Neural cell (in vitro differentiated cells): ENCODE data around the gene EPN1.
A peak's percentile ranks its signal among the peaks of the same experiment; 100 is the strongest.

Experiments
- CTCF ChIP-seq: fragments of 450-650 bp; IDR thresholded peaks from 2 replicates; pipeline ENCODE4 v1.5.1; 2014; ENCODE audit warnings: antibody characterized with exemption, mild to moderate bottlenecking, moderate library complexity; ENCODE audit not compliant: poor library complexity, severe bottlenecking
- EP300 ChIP-seq: fragments of 450-650 bp; conservative IDR thresholded peaks from 2 replicates; pipeline ENCODE4 v1.6.1; 2014; ENCODE audit warnings: antibody characterized with exemption, mild to moderate bottlenecking, moderate library complexity; ENCODE audit not compliant: poor library complexity, severe bottlenecking
- EZH2 ChIP-seq: fragments of 200-600, 300-800 bp; shearing (Covaris generic), sonication (generic); IDR thresholded peaks from 2 replicates; pipeline ENCODE4 v1.6.1; 2014; ENCODE audit warnings: antibody characterized with exemption, low read length, borderline replicate concordance, mild to moderate bottlenecking; ENCODE audit not compliant: insufficient read depth, poor library complexity, severe bottlenecking
- POLR2AphosphoS5 ChIP-seq: IDR thresholded peaks from 2 replicates; pipeline ENCODE4 v1.6.1; 2012
- RAD21 ChIP-seq: fragments of 450-650 bp; conservative IDR thresholded peaks from 2 replicates; pipeline ENCODE4 v1.6.1; 2014; ENCODE audit warnings: antibody characterized with exemption, mild to moderate bottlenecking, moderate library complexity
- REST ChIP-seq: IDR thresholded peaks from 2 replicates; pipeline ENCODE4 v1.6.1; 2012; ENCODE audit warnings: borderline replicate concordance

GRCh38 chr19:55647732-55648584 lies 27.1 kb upstream of the EPN1 start, which contains the start of gene CCDC106:
- TF ChIP-seq EZH2 (no peak), CTCF (no peak), REST (no peak), RAD21 (no peak), EP300 (peak; percentile 17), POLR2AphosphoS5 (peak; percentile 32)
